NOMO-1 treated with dmso at 0.1 percent for 144 hours (cell line): ENCODE data around the gene SYNPR.
"Not testable (repeated sequence)": the region's sequence is repeated elsewhere in the genome, so short reads cannot be mapped to it uniquely, and the experiment has no call there.

Experiments
- DNase-seq: peaks from one replicate; lab custom pipeline; 2025; ENCODE audit not compliant: unreplicated experiment; lab: John Stamatoyannopoulos, UW

The SYNPR gene

DNA sequence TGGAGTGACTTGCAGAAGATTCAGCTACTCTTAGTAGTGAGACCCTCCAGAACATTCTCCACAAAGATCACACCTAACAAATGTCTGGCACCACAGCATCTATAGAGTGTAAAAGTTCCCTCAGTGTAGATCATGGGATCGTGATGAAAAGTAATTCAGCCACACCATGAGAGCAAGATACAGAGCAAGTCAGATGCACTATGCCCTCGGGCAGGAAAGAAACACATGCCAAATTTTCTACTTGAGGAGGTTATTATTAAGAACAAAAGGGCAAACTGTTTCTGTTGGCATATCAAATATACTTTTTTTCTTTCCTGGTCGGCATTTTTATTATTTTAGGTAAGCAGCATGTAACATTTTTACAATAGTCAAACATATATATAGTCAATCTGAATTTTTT, 329.6 kb downstream of the SYNPR start:
- DNase-seq = no peak

DNA sequence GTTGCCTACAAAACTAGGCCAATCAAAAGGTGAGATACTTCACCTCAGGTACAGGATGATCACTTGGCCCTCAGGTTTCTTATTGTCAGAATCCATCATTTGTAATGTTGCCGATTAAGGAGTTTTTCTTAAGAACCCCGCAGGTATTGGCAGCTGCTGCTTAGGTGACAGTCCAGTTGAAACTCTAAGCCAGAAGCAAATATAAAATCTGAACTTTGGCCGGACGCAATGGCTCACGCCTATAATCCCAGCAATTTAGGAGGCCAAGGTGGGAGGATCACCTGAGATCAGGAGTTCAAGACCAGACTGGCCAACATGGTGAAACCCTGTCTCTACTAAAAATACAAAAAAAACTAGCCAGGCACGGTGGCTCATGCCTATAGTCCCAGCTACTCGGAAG, 331.3 kb downstream of the SYNPR start:
- no peak for DNase-seq

DNA sequence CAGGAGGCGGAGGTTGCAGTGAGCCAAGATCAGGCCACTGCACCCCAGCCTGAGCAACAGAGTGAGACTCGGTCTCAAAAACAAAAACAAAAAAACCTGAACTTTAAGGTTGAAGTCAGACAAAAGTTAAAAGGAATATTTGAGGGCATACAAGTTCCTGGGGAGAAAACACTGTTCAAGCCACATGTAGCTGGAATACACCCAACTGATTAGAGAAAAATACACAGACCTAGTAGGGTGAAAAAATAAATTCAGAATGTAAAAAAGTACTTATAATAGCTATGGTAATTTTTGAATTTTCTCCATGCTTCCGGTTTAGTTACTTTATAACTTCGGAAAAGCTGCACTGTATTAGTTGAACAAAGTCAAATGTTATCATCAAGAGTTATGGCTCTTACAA, 331.7 kb downstream of the SYNPR start:
- no peak for DNase-seq

DNA sequence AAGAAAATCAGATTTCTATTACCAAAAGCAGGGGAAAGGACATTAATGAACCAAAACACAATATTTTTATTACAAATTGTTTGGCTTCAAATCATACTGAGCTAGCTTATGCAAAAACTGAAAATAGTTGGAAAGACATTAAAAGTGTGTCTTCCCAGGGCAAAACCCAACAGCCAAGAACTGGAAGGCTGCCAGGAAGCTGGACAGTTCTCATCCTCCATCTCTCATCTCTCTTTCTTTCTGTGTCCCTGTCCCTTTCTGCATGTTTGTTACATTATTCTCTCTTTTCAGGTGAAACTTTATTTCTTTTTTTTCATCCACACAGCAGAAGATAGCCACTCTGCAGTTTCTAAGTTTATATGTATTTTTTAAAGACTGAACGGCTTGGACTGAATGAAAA, 333.3 kb downstream of the SYNPR start:
- no peak for DNase-seq

DNA sequence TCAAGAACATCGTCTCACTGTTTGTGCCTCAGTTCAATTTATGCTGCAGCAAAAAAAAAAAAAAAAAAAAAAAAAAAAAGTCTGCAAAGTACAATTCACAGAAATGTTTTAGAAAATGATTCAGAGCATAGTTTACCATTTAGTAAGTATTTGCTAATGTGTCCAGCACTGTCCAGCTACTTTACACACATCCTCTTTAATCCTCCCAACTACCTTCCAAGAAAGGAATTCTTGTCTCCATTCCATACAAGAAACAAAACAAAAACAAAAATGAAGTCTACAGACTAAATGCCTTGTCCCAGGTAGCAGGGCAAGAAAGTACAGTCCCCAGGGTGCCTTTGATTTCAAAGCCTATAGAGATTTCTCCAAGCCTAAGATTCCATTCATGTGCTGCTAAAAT, 335.5 kb downstream of the SYNPR start:
- DNase-seq = no peak

DNA sequence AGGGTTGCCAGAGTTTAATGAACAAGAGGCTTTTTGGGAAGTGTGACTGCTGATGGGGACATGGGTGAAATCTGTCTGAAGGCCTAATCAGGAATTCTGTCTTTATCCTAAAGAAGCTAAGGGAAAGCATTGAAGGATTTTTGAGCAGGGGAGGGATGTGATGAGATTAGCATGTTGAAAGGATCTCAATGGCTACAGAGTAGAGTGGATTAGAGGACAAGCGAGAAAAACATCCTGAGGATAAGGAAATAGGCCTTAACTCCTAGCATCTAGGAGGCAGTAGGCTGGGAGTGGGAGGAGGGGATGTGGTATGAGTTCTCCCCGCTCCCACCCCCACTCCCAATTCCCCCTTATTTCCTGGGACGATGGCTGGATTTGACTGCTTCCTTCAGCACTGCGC, 339.3 kb downstream of the SYNPR start:
- no peak for DNase-seq

DNA sequence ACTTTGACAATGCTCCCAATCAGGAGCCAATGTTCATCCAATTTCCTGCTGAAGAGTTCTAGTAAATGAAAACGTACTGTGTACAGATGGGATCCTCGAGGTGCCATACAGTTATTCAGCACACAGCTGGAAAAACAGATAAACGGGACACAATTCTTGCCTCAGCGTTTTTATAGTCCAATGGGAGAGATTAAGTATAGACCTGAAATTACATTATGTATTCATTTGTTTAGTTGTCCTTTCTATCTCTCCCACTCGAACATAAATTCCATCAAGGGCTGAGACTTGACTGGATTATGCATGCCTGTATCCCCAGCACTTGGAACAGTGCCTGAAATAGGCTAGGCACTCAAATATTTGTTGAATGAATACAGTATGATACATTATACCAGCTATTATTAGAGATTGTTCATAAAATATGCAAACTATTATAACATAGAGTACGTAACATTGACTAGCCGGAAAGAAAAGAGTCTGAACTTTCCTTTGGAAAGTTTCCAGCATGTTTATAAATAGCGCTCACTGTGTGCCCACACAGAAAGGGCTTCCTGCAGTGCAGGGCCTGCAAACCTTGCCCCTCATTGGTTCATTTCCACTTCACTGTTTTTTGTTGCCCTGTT, 346.9 kb downstream of the SYNPR start:
- no peak for DNase-seq

DNA sequence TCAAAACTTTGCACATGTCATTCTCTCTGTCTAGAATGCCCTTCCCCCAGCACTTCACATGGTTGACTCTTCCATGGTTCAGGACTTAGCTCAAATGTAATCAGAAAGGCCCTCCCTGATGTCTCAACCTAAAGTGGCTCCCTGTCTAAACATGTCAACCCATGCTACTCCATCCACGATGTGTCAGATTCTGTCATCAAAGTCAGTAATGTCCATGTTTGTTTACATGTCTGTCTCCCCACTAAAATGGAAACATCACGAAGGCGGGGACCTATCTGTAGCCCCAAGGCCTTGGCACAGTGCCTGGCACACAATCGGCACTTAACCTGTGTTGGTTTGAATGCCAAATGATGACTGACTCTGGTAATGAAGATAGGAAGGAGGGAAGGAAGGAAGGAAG, 353.6 kb downstream of the SYNPR start:
- DNase-seq = no peak

DNA sequence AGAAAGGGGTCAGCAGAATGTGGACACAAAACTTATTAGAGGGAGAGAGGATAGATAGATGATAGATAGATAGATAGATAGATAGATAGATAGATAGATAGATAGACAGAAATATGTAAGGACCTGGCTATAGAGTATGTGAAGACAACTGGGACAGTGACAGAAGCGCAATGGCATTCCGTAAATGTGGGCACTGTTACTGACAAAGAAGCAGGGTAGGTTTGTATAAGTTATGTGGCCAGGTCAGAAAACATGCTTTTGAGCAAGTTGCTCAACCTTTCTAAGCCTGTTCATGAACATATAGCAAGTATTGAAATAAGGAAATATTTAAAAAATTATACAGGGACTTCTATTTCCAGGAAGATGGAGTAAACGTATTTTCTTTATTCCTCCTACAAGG, 357.1 kb downstream of the SYNPR start:
- no peak for DNase-seq

DNA sequence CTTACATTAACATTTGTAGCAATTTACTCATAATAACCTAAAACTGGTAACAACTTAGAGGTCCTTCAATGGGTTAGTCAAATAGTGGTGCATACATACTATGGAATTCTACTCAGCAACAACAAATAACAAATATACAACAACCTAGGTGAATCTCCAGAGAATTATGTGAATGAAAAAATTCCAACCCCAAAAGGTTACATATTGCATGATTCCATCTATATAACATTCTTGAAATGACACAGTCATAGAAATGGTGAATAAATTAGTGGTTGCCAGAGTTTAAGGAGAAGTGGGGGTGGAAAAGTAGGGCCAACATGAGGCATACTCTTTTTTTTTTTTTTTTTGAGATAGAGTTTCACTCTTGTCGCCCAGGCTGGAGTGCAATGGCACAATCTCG, 361.7 kb downstream of the SYNPR start:
- no peak for DNase-seq

DNA sequence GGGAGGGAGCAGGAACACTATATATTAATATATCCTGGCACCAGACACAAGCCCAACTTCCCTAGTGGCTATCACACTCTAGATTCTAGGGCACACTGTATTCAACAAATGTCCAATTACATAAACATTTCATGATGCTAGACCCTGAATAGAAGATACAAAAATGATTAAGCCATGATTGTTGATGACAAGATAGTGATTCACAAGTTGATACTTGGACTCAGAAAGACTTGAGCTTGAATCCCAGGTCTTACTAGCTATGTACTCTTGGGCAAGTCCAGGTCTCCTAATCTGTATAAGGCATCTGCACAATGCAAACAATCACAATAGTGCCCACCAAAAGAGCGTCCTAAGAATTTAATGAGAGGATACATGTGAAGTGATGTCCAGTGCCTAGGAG, 364.4 kb downstream of the SYNPR start:
- DNase-seq = no peak

DNA sequence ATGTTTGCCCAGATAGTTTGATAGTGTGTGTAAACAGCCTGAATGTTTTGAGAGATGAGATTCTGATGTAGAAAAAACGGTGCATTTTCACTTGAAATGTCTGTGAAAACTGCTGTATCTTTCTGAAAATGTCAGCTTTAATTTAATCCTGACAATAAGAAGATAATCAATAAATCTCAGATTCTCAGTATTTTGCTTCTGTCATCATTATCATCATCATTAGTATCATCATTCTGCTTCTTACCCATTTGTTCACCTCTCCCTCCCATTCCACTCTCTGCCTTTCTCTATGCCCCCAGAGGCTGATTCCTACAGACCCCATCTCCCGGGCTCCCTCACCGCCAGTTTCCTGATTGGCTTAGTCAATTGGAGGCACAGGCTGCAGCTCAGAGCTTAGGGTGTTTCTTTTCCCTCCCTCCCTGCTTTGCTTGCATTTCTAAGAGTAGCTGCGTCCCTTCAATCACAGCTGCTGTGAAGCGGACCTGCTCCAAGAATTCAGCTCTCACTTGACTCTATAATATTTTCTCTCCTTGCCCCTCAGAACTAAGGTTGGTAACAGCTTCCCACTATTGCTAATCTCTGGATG, 366.2 kb downstream of the SYNPR start:
- DNase-seq = no peak

DNA sequence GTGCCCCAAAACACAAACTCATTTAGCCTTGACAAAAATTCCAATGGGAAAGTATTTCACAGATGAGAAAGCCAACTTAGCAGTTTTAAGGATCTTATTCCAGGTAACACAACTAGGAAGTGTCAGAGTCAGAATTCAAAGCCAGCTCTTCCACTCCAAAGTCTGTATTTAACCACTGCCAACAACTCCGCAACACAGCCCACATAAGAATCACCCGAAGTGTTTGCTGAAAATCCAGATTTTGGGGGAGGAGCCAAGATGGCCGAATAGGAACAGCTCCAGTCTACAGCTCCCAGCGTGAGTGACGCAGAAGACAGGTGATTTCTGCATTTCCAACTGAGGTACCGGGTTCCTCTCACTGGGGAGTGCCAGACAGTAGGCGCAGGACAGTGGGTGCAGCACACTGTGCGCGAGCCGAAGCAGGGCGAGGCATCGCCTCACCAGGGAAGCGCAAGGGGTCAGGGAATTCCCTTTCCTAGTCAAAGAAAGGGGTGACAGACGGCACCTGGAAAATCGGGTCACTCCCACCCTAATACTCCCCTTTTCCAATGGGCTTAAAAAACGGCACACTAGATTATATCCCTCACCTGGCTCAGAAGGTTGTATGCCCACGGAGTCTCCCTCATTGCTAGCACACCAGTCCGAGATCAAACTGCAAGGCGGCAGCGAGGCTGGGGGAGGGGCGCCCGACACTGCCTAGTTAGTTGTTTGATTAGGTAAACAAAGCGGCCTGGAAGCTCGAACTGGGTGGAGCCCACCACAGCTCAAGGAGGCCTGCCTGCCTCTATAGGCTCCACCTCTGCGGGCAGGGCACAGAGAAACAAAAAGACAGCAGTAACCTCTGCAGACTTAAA, 367.0 kb downstream of the SYNPR start:
- DNase-seq = not testable (repeated sequence)

DNA sequence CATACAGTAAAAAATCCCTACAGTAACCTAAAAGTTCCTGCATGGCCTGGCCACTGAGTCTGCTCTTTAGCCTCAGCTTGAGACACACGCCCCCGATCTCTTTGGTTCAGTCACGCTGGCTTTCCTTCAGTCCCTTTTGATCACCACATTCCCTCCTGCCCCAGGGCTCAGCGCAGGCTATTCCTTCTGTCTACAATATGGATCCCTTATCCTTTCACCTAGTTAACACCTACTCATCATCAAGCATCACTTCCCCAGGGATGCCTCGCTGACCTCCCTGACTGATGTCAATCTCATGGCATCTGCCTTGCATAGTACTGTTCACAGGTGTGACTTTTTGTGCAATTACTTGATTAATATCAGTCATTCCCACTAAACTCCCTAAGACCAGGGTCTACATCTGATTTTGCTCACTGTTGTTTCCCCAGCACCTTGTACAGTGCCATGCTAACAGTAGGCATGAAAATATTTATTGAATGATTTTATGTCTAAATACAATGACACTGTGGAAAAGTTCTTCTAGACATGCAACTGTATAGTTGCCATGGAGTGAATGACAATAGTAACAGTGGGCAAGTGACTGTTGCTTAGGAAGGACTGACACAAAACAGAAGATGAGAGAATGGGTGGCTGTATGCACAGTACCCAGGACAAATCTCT, 374.1 kb downstream of the SYNPR start, which contains the start of gene SNTN:
SNTN (plus strand) TSS at position 610 of the 660 bp plus-strand sequence; CDS start at position 623, 13 bp downstream.
- no peak for DNase-seq

DNA sequence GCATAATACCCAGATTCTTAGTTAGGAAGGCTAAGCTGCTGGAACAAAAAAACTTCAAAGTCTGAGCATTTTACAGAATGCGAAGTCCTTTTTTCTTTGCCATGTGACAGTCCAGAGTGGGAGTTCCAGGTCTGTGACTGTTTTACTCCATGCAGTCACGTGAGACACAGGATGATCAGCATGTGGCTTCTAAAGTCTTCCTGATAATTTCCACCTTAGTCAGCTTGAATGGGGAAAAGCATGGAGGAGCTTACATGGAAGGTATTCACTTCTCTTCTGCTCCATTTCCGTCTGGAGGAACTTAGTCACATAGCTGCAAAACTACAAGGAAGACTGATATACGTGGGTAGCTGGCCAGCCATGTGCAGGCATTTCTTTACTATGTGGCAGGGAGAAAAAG, 376.1 kb downstream of the SYNPR start:
- DNase-seq = no peak

DNA sequence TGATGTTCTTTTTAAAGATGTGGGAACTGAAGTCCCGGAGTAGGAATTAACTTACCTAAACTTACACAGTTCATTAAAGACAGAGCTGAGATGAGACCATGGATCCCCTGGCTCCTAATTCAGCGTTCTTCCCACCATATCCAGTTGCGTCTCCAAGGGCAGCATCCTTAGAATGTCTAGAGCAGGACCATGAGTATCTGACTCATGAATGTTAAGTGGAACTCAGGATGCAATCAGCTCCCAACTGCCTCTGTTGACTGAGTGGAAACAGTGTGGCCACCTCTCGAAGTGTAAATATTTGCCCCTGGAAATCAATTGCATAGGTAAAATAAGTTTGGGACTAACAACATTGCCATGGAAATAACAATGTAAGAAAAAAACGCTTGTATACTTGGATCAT, 376.8 kb downstream of the SYNPR start:
- no peak for DNase-seq

DNA sequence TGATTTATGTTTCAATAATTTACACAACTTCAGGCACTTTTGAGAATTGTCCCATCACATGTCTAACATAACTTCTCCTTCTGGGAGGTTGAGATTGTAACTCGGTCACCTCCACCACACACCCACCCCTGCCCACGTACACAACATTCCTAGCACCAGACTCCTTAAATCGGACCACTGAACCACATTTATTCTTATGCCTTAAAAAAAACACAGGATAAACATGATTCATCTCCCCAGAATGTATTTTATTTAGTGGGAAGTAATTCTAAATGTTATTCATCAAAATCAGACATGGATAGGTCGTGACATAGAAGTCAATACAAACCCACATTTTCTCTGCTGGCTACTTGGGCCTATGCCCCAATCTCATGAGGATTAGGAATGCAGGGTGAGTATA, 377.4 kb downstream of the SYNPR start:
- DNase-seq = no peak

DNA sequence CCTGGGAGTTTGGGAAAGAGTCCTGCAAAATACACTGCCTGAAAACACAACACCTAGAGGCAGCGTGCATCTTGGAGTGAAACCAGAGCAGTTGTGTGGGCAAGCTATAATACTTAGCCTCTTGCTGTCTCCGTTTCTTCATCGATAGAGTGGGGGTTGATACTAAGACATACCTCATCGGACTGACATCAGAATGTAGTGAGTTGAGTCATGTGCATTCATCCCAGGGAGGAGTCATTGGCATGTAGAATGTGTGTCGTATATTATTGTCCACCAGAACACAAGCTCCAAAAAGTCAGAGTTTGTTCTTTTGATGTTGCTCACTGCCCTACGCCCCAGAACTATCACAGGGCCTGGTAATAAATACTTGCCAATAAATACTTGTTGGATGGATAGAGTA, 378.7 kb downstream of the SYNPR start:
- DNase-seq = no peak

DNA sequence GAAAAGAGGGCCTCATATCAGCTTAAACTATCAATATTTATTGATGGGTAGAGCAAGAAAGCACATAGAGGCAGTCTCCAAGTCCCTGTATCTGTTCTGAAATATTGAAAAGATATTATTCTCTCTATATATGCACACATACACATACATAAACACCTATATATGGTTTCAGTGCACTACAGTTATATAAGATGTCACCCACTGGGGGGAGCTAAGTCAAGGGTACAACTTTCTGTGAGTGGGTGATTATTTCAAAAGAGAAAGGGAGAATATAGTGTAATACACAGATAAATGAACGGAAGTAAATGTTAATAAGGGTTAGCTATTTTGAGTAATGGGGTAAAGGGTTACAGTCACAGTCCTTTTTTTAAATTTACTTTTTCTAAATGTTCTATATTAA, 383.1 kb downstream of the SYNPR start:
- no peak for DNase-seq

DNA sequence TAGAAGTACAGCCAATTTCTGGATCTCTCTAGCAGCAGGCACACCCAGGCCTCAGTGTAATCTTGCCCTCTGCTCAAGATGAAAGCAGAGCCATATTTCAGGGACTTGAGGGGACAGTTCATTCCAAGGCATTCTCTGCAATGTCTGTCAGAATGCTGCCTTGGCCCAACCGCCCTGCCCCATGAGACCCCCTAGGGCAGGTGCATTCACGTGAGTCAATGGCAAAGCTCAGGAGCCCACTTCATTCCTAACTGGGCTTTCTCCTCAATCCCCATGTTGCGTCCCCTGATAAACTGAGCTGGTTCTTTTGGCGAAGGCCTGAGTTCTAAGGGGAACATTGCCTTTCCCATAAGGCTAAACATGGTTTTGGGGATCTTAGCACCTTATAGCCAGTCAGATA, 383.9 kb downstream of the SYNPR start:
- DNase-seq = no peak

DNA sequence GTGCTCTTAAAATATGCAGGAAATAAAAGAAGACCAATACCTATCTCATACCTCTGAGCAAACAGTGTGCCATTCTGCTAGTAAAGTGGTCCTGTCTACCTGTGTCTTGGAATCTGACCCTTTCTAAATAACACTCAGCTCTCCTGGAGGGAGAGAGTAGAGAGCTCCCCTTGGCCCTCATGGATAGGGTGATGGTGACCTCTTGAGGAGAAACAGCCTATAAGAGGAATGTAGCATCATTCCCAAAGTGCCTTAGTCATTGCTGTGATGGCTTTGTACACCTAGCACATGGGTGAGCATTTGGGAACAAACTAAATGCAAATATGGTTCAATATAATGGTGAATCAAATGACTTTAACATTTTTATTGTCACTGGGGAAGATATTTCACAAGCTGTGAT, 384.4 kb downstream of the SYNPR start:
- no peak for DNase-seq
